ENCODE results near the gene CST3.
"Not testable (repeated sequence)": the region's sequence is repeated elsewhere in the genome, so short reads cannot be mapped to it uniquely, and the experiment has no call there.

The CST3 gene

DNA sequence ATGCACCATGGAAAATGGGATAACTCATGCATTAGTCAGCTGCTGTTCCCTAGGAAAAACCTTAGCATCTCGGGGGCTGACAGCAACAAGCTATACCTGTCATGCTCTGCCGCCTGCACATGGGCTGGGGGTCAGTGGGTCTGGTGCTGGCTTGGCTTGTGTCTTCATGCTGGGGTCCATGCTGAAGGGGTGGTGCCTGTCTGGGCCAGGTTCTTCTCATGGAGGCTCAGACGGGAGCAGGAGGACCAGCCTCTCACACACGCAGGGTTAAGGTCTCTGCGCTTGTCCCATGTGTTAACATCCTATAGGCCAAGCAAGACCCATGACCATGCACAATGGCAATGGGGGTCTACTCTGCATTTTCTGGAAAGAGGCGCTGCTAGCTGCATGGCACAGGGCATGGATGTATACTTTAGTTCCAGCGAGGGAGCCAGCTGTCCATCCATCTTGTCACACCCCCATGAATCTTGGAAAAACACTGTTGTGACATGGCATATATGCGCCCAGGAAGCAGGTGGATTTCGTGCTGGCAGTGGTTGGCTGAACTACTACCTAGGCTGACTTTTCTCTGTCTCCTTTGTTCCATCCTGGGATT lies 24.6 kb upstream of the CST3 start:
- DNase-seq = no peak

- DNase-seq = no peak
Measured at GRCh38 chr20:23661002-23661429, 23.3 kb upstream of the CST3 start.

DNA sequence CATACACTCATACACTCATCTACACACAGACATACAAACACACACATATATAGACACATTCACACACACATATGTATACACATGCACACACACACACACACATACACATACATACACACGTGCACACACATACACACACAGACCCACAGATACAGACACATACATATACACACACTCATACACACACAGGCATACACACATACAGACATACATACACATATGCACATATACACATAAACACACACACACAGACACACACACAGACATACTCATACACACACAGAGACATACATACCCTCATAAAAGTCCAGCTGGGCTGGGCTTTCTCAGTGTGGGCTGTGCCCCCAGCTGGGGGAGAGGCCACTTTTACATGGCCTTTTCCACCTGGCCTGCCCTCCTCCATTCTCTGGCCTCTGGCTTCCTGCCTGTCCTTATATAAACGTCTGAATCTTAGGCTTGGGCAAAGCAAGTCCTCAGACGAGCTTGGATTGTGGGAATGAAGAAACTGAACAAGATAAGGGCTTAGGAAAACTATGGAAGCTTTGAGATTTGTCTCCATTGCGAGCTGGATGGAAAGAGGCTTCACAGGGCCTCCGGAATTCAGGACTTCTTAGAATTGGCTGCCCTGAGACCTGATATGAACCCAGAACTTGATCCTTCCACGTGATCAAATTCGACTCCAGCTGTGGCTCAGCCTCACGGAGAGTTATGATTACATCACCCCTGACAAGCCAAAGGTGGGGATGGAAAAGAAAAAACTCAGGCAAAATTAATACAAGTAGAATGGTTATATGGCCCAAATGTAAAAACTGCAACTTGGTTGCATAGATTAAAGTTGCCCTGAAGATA lies 22.5 kb upstream of the CST3 start:
- DNase-seq = no peak

GRCh38 chr20:23659610-23659988 lies 21.8 kb upstream of the CST3 start:
- not testable (repeated sequence) for DNase-seq

GRCh38 chr20:23658989-23659609 lies 21.3 kb upstream of the CST3 start:
- no peak for DNase-seq

DNA sequence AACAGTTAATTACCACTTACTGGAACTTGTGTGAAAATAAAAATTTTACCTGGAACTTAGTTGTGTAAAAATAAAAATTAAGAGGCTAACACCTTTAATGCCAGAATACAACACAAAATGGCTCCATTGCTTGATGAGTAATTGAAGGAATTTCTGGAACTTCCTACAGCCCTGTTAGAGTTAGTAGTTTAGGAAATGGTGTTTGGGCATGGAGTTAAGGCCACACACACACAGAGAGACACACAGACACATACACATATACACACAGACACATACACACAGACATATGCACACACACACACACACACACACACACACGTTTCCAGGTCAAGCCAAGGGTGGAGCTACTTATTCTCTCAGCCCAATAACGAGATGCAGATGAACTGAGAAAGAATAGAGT lies 20.6 kb upstream of the CST3 start:
- no peak for DNase-seq

- no peak for DNase-seq
Measured at GRCh38 chr20:23657202-23657601, 19.4 kb upstream of the CST3 start.

GRCh38 chr20:23656372-23656771 lies 18.6 kb upstream of the CST3 start:
- DNase-seq = peak in 4 of 56 donors; percentile 20 to 45 (median 44)

GRCh38 chr20:23655491-23656211 lies 17.9 kb upstream of the CST3 start:
- peak in 50 of 56 donors; percentile 53 to 94 (median 81) for DNase-seq

DNA sequence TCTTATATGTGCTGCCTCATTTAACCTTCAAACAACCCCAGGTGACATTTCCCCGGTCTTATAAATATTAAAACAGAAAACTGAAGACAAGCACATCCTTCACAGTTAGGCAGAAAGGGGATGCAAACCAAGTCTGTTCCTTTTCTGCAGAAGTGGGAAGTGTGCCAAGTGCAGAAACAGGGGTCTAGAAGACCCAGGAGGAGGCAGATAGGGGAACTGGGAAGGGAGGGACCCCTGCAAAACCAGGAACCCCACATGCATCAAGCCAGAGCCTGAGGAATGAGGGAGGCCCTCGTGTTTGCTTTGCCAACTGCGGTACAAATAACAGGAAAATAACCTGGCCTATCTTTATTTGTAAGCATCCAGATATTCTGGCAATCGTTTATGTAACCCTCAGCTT lies 17.0 kb upstream of the CST3 start:
- peak in 1 of 56 donors; percentile 23 for DNase-seq

- no peak for DNase-seq
Measured at GRCh38 chr20:23654000-23654399, 16.2 kb upstream of the CST3 start.

DNA sequence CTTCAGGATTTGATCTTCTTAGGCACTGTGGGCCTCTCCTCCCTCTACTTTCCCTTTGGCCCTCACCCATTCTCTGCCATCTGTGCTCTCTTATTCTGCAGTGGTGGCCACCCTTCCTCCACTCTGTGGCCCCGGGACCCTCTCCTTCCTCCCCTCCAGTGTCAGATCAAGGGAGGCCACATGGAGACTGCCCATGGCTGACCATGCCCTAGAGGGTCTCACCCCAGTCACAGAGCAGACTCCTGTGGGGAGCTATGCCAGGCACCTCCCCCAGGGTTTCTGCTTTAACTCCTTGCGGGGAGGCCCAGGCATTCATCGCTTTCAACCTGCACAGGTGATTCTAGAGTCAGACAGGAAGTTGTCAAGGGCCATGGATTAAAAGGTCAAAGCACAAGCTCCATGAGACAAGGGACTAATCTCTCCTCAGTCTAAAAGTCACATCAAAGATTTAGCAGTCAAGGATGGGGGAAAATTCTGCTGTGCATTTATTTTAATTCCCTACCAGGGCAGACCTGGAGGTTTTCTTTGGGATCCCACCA lies 15.7 kb upstream of the CST3 start:
- no peak for DNase-seq

DNA sequence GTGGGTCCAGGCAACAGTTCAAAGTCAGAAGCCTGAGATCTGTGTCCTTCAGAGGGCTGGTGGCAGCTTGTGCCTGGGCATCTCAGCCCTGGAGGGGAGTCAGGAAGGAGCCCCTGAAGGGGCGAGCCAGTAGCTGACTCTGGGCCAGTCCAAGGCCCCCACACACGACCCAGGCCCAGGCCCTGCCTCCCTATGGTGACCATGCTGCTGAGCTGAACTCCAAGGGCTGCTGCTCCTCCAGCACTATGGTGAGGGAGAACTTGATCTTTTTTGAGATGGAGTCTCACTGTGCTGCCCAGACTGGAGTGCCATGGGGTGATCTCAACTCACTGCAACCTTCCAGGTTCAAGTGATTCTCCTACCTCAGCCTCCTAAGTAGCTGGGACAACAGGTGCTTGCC lies 15.2 kb upstream of the CST3 start:
- no peak for DNase-seq

DNA sequence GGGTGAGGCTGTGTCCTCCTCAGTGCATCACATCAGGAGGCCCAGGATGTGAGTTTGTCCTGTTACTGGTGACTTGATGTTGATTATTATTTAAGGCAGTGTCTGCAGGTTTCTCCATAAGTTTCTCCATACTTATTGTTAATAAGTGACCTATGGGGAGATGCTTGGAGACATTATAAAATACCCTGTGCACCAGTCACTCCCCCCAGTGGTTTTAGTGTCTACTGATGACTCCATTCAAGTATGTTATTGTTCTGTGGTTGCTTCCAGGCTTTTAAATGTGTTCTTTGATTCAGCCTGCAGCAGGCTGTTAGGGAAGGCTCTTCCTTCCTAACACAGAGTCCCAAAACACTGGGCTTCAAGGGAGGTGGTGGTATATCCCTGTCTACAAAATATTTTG lies 14.6 kb upstream of the CST3 start:
- no peak for DNase-seq

DNA sequence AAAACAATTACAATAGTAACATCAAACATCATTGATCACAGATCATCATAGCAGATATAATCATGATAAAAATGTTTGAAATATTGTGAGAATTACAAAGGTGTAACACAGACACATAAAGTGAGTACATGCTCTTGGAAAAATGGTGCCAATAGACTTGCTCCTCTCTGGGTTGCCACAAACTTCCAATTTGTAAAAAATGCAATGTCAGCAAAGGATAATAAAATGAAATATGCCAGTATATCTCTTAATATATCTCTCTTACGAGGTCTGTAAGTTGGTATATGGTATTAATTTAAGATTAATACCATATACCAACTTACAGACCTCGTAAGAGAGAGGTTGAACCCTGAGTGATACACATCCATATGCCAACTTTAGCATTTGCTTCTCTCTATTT lies 13.4 kb upstream of the CST3 start:
- DNase-seq = no peak

DNA sequence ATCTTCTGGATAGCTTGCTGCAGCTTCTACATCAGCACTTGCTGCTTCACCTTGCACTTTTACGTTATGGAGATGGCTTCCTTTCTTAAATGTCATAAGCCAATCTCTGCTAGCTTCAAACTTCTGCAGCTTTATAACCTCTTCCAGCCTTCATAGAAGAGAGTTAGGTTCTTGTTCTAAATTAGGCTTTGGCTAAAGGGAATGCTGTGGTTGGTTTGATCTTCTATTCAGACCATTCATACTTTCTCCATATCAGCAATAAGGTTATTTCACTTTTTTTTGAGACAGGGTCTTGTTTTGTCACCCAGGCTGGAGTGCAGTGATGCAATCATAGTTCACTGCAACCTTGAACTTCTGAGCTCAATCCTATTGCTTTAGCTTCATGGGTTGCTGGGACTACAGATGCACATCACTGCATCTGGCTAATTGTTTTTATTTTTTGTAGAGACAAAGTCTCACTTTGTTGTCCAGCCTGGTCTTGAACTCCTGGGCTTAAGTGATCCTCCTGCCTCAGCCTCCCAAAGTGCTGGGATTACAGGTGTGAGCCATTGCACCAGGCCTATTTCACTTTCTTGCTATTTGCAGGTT lies 12.2 kb upstream of the CST3 start:
- no peak for DNase-seq

GRCh38 chr20:23649242-23649641 lies 11.5 kb upstream of the CST3 start:
- DNase-seq = no peak

DNA sequence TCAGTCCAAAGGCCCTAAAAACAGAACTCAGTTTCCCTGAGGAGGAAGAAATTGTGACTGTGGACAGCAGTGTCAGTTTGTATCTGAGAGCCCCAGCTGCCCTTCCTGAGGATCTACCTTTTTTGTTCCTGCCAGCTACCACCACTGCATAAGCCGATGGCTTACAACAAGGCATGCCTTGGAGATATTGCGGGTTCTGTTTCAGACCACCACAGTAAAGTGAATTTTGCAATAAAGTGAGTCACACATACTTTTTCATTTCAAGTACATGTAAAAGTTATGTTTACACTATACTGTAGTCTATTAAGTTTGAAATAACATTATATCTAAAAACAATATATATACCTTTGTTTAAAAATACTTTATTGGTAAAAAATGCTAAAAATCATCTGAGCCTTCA lies 9.6 kb upstream of the CST3 start:
- DNase-seq = no peak

DNA sequence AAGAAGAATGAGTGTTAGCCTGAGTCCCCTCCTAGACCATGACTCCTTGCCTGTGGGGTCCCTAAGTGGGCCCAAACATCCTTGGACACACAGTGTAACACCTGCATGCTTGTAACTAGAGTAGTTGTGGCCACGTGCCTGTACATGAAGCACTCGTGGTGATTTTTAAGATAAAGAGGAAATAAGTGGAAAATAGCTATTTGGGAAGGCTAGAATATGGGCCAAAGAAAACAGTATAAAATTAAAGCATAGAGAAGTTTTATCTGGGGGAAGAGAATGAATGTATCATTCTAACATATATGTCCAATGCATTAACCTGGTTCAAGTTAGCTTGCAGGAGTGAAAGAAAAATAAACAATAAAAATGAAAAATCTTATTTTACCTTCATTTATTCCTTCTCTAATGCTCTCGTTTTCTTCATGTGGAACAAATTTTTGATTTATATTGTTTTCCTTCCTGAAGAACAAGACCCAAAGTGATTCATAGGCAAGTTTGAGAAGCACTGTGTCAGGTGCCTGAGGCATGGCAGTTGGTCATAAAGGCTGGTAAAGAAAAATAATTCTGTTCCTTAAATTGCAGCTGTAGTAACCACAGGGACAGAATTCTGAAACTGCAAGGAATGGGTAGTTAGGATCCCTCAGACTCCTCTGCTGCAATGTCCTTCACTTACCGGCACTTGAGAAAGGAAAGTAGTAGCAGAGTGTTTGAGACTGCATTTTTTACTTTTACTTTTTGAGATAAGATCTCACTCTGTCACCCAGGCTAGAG lies 8.5 kb upstream of the CST3 start:
- no peak for DNase-seq

DNA sequence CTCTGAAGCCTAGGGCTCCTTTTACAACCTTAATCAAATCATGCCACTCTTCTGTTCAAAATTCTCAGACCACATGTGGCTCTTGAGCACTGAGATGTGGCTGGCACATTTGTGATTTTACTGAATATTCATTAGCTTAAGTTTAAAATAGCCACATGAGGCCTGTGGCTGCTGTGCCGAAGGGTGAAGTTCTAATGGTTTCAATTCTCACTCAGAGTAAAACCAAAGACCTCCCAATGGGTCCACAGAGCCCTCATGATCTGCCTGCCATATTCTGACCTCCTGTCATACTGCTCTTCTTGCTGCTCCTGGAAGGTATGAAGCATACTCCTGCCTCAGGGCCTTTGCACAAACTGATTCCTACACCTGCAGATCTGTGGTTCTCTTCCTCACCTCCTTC lies 7.8 kb upstream of the CST3 start:
- no peak for DNase-seq

- DNase-seq = no peak
Measured at GRCh38 chr20:23644164-23644563, 6.4 kb upstream of the CST3 start.
